ENCODE data around the gene MYO10. TPM values are rescaled to one million over a fixed set of nuclear protein-coding genes. Genes with fewer than 3 reads are reported as not detected.
"Not testable (repeated sequence)": the region's sequence is repeated elsewhere in the genome, so short reads cannot be mapped to it uniquely, and the experiment has no call there.

The MYO10 gene
- total RNA-seq, 3 donors from 2014 or later: 8.6 to 22.6 (median 21.2) TPM

DNA sequence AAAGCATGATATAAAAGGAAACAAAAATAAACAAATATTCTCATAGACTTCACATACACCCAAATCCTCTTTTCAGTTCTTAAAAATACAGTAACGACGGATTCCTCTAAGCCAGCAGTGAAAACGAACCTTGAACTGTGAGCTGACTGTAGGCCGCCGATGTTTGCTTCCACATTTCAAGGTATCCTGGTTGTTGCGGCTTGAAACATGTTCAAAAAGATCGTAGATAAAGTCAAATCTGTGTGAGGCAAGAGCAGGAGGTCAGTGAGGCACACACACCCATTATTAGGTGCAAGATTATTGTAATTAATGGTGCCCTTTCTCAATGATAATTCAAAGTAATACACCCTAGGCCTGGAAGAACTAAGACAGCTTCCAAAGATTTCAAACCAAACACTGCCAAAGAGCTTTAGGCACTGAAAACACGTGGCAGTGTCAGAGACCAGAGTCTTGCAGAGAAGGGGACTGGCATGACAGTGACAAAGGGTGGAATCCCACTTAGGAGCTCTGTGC lies 178.0 kb downstream of the MYO10 start:
- Histone ChIP-seq H3K27ac (no peak overlapping the region), H3K9me3 (no peaks in the 10 kb centered on the region), H3K36me3 (no peaks in the 10 kb centered on the region), H3K4me3 (no peak overlapping the region), H3K27me3 (no peaks in the 10 kb centered on the region), H3K4me1 (no peaks in the 10 kb centered on the region)
- TF ChIP-seq POLR2AphosphoS5 (IDR thresholded peaks at IDR 0.05): no peak
- intact Hi-C loops (cut with DNase I; ENCODE audit: low total_unique reads): no loop called here
- DNase-seq (ENCODE audit: low spot score in 2 of 2): no peak

DNA sequence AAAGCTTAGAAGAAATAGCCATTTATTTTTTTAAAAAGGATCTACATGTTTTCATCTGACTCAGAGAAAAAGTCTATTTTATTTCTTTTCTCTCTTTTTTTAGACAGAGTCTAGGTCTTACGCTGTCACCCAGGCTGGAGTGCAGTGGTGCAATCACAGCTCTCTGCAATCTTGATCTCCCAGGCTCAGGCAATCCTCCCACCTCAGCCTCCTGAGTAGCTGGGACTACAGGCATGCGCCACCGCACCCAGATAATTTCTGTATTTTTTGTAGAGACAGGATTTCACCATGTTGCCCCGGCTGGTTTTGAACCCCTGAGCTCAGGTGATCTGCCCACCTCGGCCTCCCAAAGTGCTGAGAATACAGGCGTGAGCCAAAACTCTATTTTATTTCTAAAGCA lies 178.5 kb downstream of the MYO10 start:
- DNase-seq (ENCODE audit: low spot score in 2 of 2); H3K27me3 ChIP-seq; H3K4me1 ChIP-seq; H3K27ac ChIP-seq; H3K36me3 ChIP-seq; intact Hi-C loops (cut with DNase I; ENCODE audit: low total_unique reads); H3K4me3 ChIP-seq; H3K9me3 ChIP-seq: not testable (repeated sequence)

- Histone ChIP-seq H3K36me3 (no peaks in the 10 kb centered on the region), H3K9me3 (no peaks in the 10 kb centered on the region), H3K27me3 (no peaks in the 10 kb centered on the region), H3K4me3 (no peak overlapping the region), H3K27ac (no peak overlapping the region), H3K4me1 (no peaks in the 10 kb centered on the region)
- no peak for DNase-seq (ENCODE audit: low spot score in 2 of 2)
- TF ChIP-seq POLR2A (IDR thresholded peaks at IDR 0.05) (no peak), POLR2AphosphoS5 (IDR thresholded peaks at IDR 0.05) (no peak), CTCF (IDR thresholded peaks at IDR 0.05) (no peak)
- intact Hi-C loops (cut with DNase I; ENCODE audit: low total_unique reads): no loop called here
These were observed 178.9 kb downstream of the MYO10 start for GRCh38 chr5:16757146-16757545.

GRCh38 chr5:16756692-16757091 lies 179.4 kb downstream of the MYO10 start:
- H3K4me3 ChIP-seq: no peak overlapping the region
- no peaks in the 10 kb centered on the region for H3K27me3 ChIP-seq
- H3K27ac ChIP-seq: no peak overlapping the region
- no peaks in the 10 kb centered on the region for H3K9me3 ChIP-seq
- no peaks in the 10 kb centered on the region for H3K4me1 ChIP-seq
- H3K36me3 ChIP-seq: no peaks in the 10 kb centered on the region
- intact Hi-C loops (cut with DNase I; ENCODE audit: low total_unique reads): no loop called here
- no peak for TF ChIP-seq CTCF (IDR thresholded peaks at IDR 0.05)
- TF ChIP-seq POLR2AphosphoS5 (IDR thresholded peaks at IDR 0.05): no peak
- TF ChIP-seq POLR2A (IDR thresholded peaks at IDR 0.05): no peak
- DNase-seq (ENCODE audit: low spot score in 2 of 2): no peak

GRCh38 chr5:16755641-16756040 lies 180.4 kb downstream of the MYO10 start:
- Histone ChIP-seq H3K4me1 (no peaks in the 10 kb centered on the region), H3K27ac (no peak overlapping the region), H3K4me3 (no peak overlapping the region), H3K27me3 (no peaks in the 10 kb centered on the region), H3K36me3 (no peaks in the 10 kb centered on the region), H3K9me3 (no peaks in the 10 kb centered on the region)
- no peak for DNase-seq (ENCODE audit: low spot score in 2 of 2)
- intact Hi-C loops (cut with DNase I; ENCODE audit: low total_unique reads): no loop called here
- TF ChIP-seq POLR2AphosphoS5 (IDR thresholded peaks at IDR 0.05): no peak
- no peak for TF ChIP-seq CTCF (IDR thresholded peaks at IDR 0.05)
- TF ChIP-seq POLR2A (IDR thresholded peaks at IDR 0.05): no peak

GRCh38 chr5:16754601-16755000 lies 181.5 kb downstream of the MYO10 start:
- no peak overlapping the region for H3K27ac ChIP-seq
- TF ChIP-seq POLR2A (IDR thresholded peaks at IDR 0.05): no peak
- TF ChIP-seq POLR2AphosphoS5 (IDR thresholded peaks at IDR 0.05): no peak
- no peak for TF ChIP-seq CTCF (IDR thresholded peaks at IDR 0.05)
- H3K4me3 ChIP-seq: no peak overlapping the region
- no peaks in the 10 kb centered on the region for H3K4me1 ChIP-seq
- no peak for DNase-seq (ENCODE audit: low spot score in 2 of 2)
- no peaks in the 10 kb centered on the region for H3K27me3 ChIP-seq
- intact Hi-C loops (cut with DNase I; ENCODE audit: low total_unique reads): no loop called here
- no peaks in the 10 kb centered on the region for H3K36me3 ChIP-seq
- H3K9me3 ChIP-seq: no peaks in the 10 kb centered on the region

All from breast epithelium (tissue), 4 donors.